GM18505 (cell line): ENCODE results near the gene SLC16A8.

ENCODE experiments used
- ATAC-seq: cut with Tn5 transposase; IDR thresholded peaks from one replicate; pipeline ENCODE4 v1.9.1; 2021; ENCODE audit not compliant: unreplicated experiment
- POLR2A ChIP-seq: IDR thresholded peaks from 4 replicates; pipeline ENCODE4 v1.6.1; 2011; ENCODE audit warnings: borderline replicate concordance; ENCODE audit not compliant: insufficient read depth, insufficient read length; ENCODE audit errors: extremely low read depth

SLC16A8 gene

GRCh38 chr22:38108561-38109319 is 24.8 kb upstream of the SLC16A8 start:
- no peak for TF ChIP-seq POLR2A
- ATAC-seq: no peak

GRCh38 chr22:38107692-38108515 is 23.9 kb upstream of the SLC16A8 start:
- no peak for ATAC-seq
- TF ChIP-seq POLR2A: no peak

GRCh38 chr22:38106814-38107578 is 23.0 kb upstream of the SLC16A8 start:
- no peak for TF ChIP-seq POLR2A
- no peak for ATAC-seq

- TF ChIP-seq POLR2A: no peak
- ATAC-seq: no peak
Observed at GRCh38 chr22:38104084-38104483, 20.1 kb upstream of the SLC16A8 start.

- ATAC-seq: no peak
Observed at GRCh38 chr22:38103641-38104040, 19.7 kb upstream of the SLC16A8 start.

GRCh38 chr22:38098410-38099249 is 14.6 kb upstream of the SLC16A8 start:
- no peak for TF ChIP-seq POLR2A
- no peak for ATAC-seq

More at GRCh38 chr22:38103641-38104040, 19.7 kb upstream of the SLC16A8 start:
- no peak for TF ChIP-seq POLR2A

GRCh38 chr22:38097557-38098409 is 13.8 kb upstream of the SLC16A8 start:
- TF ChIP-seq POLR2A: no peak
- ATAC-seq: no peak

- no peak for TF ChIP-seq POLR2A
- no peak for ATAC-seq
Observed at GRCh38 chr22:38097058-38097457, 13.1 kb upstream of the SLC16A8 start.

GRCh38 chr22:38089474-38089851 is 5.5 kb upstream of the SLC16A8 start:
- no peak for ATAC-seq
- TF ChIP-seq POLR2A: no peak

- no peak for TF ChIP-seq POLR2A
- no peak for ATAC-seq
Observed at GRCh38 chr22:38088629-38089473, 4.9 kb upstream of the SLC16A8 start.

- TF ChIP-seq POLR2A: no peak
- no peak for ATAC-seq
Observed at GRCh38 chr22:38087855-38088254, 3.9 kb upstream of the SLC16A8 start.

- no peak for TF ChIP-seq POLR2A
- ATAC-seq: no peak
Observed at GRCh38 chr22:38086942-38087341, 3.0 kb upstream of the SLC16A8 start.
